ENCODE measurements around the gene NAA40. TPM values are rescaled to one million over a fixed set of nuclear protein-coding genes. Genes with fewer than 3 reads are reported as not detected.
A peak's percentile ranks its signal among the peaks of the same experiment; 100 is the strongest.

The NAA40 gene
- total RNA-seq, 1 experiment from 2014 or later: 44.4 TPM

DNA sequence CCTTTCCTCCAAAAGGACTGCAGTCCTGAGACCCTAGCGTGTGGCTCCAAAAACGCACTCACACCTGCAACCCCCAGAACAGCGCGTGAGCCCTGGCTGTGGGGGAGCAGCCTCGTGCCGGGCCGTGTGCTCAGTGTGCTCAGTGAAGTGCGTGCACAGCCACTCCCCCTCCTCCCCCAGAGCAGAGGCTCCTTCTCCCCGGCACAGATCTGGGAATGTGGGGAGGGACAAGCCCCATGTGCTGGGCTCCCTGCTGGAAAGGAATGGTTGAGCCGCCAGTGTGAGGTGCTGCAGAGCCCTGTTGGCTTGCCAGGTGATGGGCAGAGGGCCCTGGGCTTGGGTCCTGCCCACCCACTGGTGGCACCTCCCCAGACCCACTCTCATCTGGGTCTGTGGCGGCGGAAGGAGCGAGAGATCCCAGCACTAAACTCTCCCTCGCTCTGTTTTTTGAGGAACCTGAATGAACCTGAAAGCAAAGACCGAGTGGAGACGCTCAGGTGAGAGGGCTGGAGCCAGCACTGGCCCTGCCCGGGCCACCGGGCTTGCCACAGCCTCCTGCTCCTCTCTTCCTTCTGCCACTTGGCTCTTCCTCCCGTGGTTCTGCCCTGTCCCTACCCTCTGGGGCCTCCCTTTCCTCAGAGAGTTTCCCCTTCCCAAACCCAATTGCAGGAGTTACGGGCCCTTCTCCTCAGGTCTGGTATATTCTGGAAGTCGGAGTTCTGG is 30.8 kb upstream of the NAA40 start:
- H3K4me1 Mint-ChIP-seq: peaks cover 33 to 72% of the 10 kb centered on the region in 2 experiments
- Histone ChIP-seq H4K5ac (ENCODE audit: insufficient read length, low read depth, low read length) (no peak overlapping the region), H3K14ac (ENCODE audit: insufficient read depth, low read length) (no peak overlapping the region), H2BK20ac (ENCODE audit: low read depth, low read length, poor library complexity, severe bottlenecking) (no peak overlapping the region), H3K4ac (ENCODE audit: low read depth, low read length) (no peak overlapping the region), H4K91ac (ENCODE audit: insufficient read length, low read depth, low read length) (no peak overlapping the region), H2BK12ac (ENCODE audit: insufficient read length, low read depth, low read length) (no peak overlapping the region), H3T11ph (ENCODE audit: low read length) (no peak overlapping the region), H3K79me2 (ENCODE audit: insufficient read depth, low read length) (no peaks in the 10 kb centered on the region), H3K23me2 (ENCODE audit: insufficient read length, low read depth, low read length, poor library complexity, severe bottlenecking) (no peaks in the 10 kb centered on the region), H3K23ac (ENCODE audit: insufficient read length, low read depth, low read length) (no peak overlapping the region), H3K79me1 (ENCODE audit: insufficient read depth, low read depth, low read length, poor library complexity, severe bottlenecking) (no peaks in the 10 kb centered on the region), H2BK15ac (ENCODE audit: low read depth, low read length) (no peak overlapping the region), H3K27me3 (ENCODE audit: insufficient read depth, low read length) (no peaks in the 10 kb centered on the region), H3K56ac (ENCODE audit: insufficient read length, low read depth, low read length) (no peak overlapping the region), H2AK5ac (ENCODE audit: insufficient read length, low read length) (no peak overlapping the region), H3K4me1 (ENCODE audit: insufficient read depth, low read length) (no peaks in the 10 kb centered on the region; the same call in 1 of the 2 replicates), H4K20me1 (ENCODE audit: control insufficient read depth, insufficient read depth, insufficient read length) (no peaks in the 10 kb centered on the region), H3K9ac (ENCODE audit: extremely low read depth, insufficient read length, low read length) (no peak overlapping the region), H3K18ac (ENCODE audit: insufficient read length, low read depth, low read length) (no peak overlapping the region), H2BK120ac (ENCODE audit: low read depth, low read length, poor library complexity, severe bottlenecking) (no peak overlapping the region), H3K27ac (ENCODE audit: insufficient read length, low read depth, low read length) (no peak overlapping the region), H3K4me2 (ENCODE audit: insufficient read depth, insufficient read length, low read length) (no peak overlapping the region), H3K9me3 (ENCODE audit: control insufficient read depth, low read depth, low read length) (no peaks in the 10 kb centered on the region), H2BK5ac (ENCODE audit: insufficient read length, low read length) (no peak overlapping the region), H2AFZ (ENCODE audit: low read length) (no peak overlapping the region), H4K8ac (replicated peaks; ENCODE audit: insufficient read length, low read depth, low read length) (no peak overlapping the region)
- DNase-seq: peak; percentile 79
- no peak overlapping the region; a peak in 1 of 5 replicates for H3K4me3 Mint-ChIP-seq
- TF ChIP-seq, protein P1, sequence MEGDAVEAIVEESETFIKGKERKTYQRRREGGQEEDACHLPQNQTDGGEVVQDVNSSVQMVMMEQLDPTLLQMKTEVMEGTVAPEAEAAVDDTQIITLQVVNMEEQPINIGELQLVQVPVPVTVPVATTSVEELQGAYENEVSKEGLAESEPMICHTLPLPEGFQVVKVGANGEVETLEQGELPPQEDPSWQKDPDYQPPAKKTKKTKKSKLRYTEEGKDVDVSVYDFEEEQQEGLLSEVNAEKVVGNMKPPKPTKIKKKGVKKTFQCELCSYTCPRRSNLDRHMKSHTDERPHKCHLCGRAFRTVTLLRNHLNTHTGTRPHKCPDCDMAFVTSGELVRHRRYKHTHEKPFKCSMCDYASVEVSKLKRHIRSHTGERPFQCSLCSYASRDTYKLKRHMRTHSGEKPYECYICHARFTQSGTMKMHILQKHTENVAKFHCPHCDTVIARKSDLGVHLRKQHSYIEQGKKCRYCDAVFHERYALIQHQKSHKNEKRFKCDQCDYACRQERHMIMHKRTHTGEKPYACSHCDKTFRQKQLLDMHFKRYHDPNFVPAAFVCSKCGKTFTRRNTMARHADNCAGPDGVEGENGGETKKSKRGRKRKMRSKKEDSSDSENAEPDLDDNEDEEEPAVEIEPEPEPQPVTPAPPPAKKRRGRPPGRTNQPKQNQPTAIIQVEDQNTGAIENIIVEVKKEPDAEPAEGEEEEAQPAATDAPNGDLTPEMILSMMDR (conservative IDR thresholded peaks at IDR 0.05): peak; percentile 38; the same call in 2 of the 3 replicates
- peaks cover 17 to 46% (median 44%) of the 10 kb centered on the region in 3 experiments; a peak in 6 of 7 replicates for H3K36me3 Mint-ChIP-seq (ENCODE audit: insufficient read depth in 1 of 3, low read depth in 3 of 3)
- no peaks in the 10 kb centered on the region; the same call in 1 of the 2 replicates for H3K27me3 Mint-ChIP-seq (ENCODE audit: low read depth)
- no CpG with 5 or more reads among the region's 21 CpGs for WGBS (ENCODE audit: extremely low coverage, insufficient read length, low lambda C conversion rate)
- peak overlapping the region in 1 of 3 experiments; percentile 87; a peak in 2 of 7 replicates for H3K27ac Mint-ChIP-seq
- H3K9me3 Mint-ChIP-seq: no peaks in the 10 kb centered on the region

All from H9 (cell line).